GM19193 (cell line): ENCODE results near the gene KBTBD3.

Experiments
- POLR2A ChIP-seq: IDR thresholded peaks from 4 replicates; pipeline ENCODE4 v1.6.1; 2011; ENCODE audit not compliant: insufficient read depth, insufficient read length; ENCODE audit errors: extremely low read depth

Gene KBTBD3

GRCh38 chr11:106031202-106031810, 45.8 kb downstream of the KBTBD3 start:
- TF ChIP-seq POLR2A = no peak

- no peak for TF ChIP-seq POLR2A
Measured at GRCh38 chr11:106030609-106031008, 46.5 kb downstream of the KBTBD3 start.

- TF ChIP-seq POLR2A = no peak
Measured at GRCh38 chr11:106022795-106023275, 54.3 kb downstream of the KBTBD3 start.

GRCh38 chr11:106021967-106022794, 55.0 kb downstream of the KBTBD3 start, which contains the start of gene MSANTD4:
Gene MSANTD4 (minus strand): TSS chr11:106022240. CDS start chr11:106010917, 11,323 bp downstream.
- peak; percentile 75 for TF ChIP-seq POLR2A

- TF ChIP-seq POLR2A = no peak
Measured at GRCh38 chr11:106021181-106021966, 55.8 kb downstream of the KBTBD3 start.

GRCh38 chr11:106017093-106017492, 60.1 kb downstream of the KBTBD3 start:
- no peak for TF ChIP-seq POLR2A

GRCh38 chr11:106015066-106015465, 62.1 kb downstream of the KBTBD3 start:
- TF ChIP-seq POLR2A = no peak

GRCh38 chr11:106014620-106015019, 62.5 kb downstream of the KBTBD3 start:
- TF ChIP-seq POLR2A = no peak

- no peak for TF ChIP-seq POLR2A
Measured at GRCh38 chr11:106014035-106014434, 63.1 kb downstream of the KBTBD3 start.

GRCh38 chr11:106012744-106013143, 64.4 kb downstream of the KBTBD3 start:
- no peak for TF ChIP-seq POLR2A

GRCh38 chr11:106011481-106011880, 65.7 kb downstream of the KBTBD3 start:
- no peak for TF ChIP-seq POLR2A

GRCh38 chr11:106001304-106002012, 75.7 kb downstream of the KBTBD3 start:
- TF ChIP-seq POLR2A = no peak
